CD4-positive, alpha-beta T cell (primary cell): ENCODE measurements around the gene VIT. TPM values are rescaled to one million over a fixed set of nuclear protein-coding genes. Genes with fewer than 3 reads are reported as not detected.

Experiments
- ATAC-seq: fragments of 200-7000 bp; cut with Tn5 transposase; one replicate; pipeline ENCODE4 v1.10.0; 2022; ENCODE audit warnings: mild to moderate bottlenecking; ENCODE audit not compliant: poor library complexity
- CTCF ChIA-PET: fragments of 350-600 bp; sonication (Branson Sonifier 250); formaldehyde crosslinking; loops from one replicate; lab custom pipeline; 2021; ENCODE audit warnings: antibody characterized with exemption, inconsistent platforms; lab: Charles Lee
- POLR2A ChIA-PET: fragments of 350-600 bp; sonication (Branson Sonifier 250); formaldehyde crosslinking; loops from one replicate; lab custom pipeline; 2021; ENCODE audit warnings: antibody characterized with exemption, inconsistent platforms; lab: Charles Lee
- DNase-seq, 14 experiments: peaks; one replicate each; pipeline ENCODE4 v3.0.0-alpha.2; 2013 to 2020; ENCODE audit warnings: mixed read lengths in 2 of 14
- H3K27ac ChIP-seq, 2 donors: one replicate each; pipeline versions ENCODE4 v1.5.1 to v1.7.0; 2013; ENCODE audit warnings: low read length in 2 of 2, low read depth in 1 of 2, mild to moderate bottlenecking in 1 of 2
- H3K27me3 ChIP-seq, 2 experiments: 1 replicate in 1 of 2; 2 replicates in 1 of 2; pipeline versions ENCODE4 v1.6.1 to v1.7.0; 2013; ENCODE audit warnings: low read length in 2 of 2, control low read depth in 1 of 2, mild to moderate bottlenecking in 1 of 2, moderate library complexity in 1 of 2; ENCODE audit not compliant: insufficient read depth in 2 of 2, control insufficient read depth in 1 of 2
- H3K36me3 ChIP-seq: one replicate; pipeline ENCODE4 v1.6.1; 2013; ENCODE audit warnings: low read length, control low read depth; ENCODE audit not compliant: insufficient read depth
- H3K4me1 ChIP-seq: one replicate; pipeline ENCODE4 v1.6.1; 2013; ENCODE audit warnings: low read length, control low read depth; ENCODE audit not compliant: insufficient read depth
- H3K4me3 ChIP-seq: one replicate; pipeline ENCODE4 v1.5.1; 2013; ENCODE audit warnings: mild to moderate bottlenecking, low read length, moderate library complexity
- H3K9me3 ChIP-seq, 2 experiments: 1 replicate in 1 of 2; 2 replicates in 1 of 2; pipeline versions ENCODE4 v1.6.1 to v1.7.0; 2013; ENCODE audit warnings: low read length in 2 of 2, mild to moderate bottlenecking in 2 of 2, control low read depth in 1 of 2, moderate library complexity in 1 of 2; ENCODE audit not compliant: control insufficient read depth in 1 of 2, insufficient read depth in 1 of 2
- H3K27ac Mint-ChIP-seq: one replicate; pipeline ENCODE4 v1.8.0; 2020; ENCODE audit warnings: mixed read lengths
- H3K27me3 Mint-ChIP-seq: one replicate; pipeline ENCODE4 v1.8.0; 2021; ENCODE audit warnings: mixed read lengths
- H3K36me3 Mint-ChIP-seq: one replicate; pipeline ENCODE4 v1.8.0; 2021; ENCODE audit warnings: low read depth, mixed read lengths
- H3K4me1 Mint-ChIP-seq: one replicate; pipeline ENCODE4 v1.8.0; 2021; ENCODE audit warnings: low read depth, mixed read lengths
- H3K4me3 Mint-ChIP-seq: one replicate; pipeline ENCODE4 v1.8.0; 2020; ENCODE audit warnings: mild to moderate bottlenecking, mixed read lengths
- H3K9me3 Mint-ChIP-seq: one replicate; pipeline ENCODE4 v1.8.0; 2020; ENCODE audit warnings: mixed read lengths
- intact Hi-C, 2 experiments: fragments of 100-400 bp; cut with DNase I in 1 of 2; cut with micrococcal nuclease in 1 of 2; formaldehyde crosslinking; loops; one replicate each; pipeline versions ENCODE4 v1.15.1 to v1.9.0; 2023 to 2025; cut with DNase I, micrococcal nuclease
- total RNA-seq, 174 experiments: library from RNA in 2 of 174; stranded (reverse) in 2 of 174; gene quantifications; one replicate each; pipeline ENCODE4 v1.2.3 and lab custom pipeline; 2021 to 2026
- TF ChIP-seq, protein P1 (sequence below): fragments of 200-600 bp; IDR thresholded peaks from one replicate; pipeline ENCODE4 v1.8.0; 2022; ENCODE audit warnings: antibody characterized with exemption, mild to moderate bottlenecking

The VIT gene
- total RNA-seq, 2 experiments from 2014 or later, result not detected

DNA sequence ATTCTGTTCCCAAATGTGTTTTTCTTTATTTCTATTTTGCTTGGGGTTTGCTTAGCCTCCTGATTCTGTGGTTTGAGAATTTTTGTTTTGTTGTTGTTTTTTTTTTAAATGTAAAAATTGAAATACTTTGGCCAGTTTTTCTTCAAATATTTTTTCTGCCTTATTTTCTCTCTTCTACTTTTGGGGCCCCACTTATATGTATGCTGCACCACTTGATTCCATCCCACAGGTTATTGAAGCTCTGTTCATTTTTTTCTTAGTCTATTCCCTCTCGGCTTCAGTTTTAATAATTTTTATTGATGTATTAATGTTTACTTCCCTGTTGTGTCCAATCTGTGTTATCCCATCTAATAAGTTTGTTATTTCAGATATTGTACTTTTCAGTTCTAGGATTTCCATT lies 17.7 kb upstream of the VIT start:
- H3K27me3 ChIP-seq, result peaks cover 0 to 10% of the 10 kb centered on the region in 2 experiments
- DNase-seq (no peak), ATAC-seq (no peak)
- Mint-ChIP-seq H3K9me3 (peaks cover 6% of the 10 kb centered on the region), H3K4me3 (no peak overlapping the region), H3K27ac (no peak overlapping the region), H3K36me3 (no peaks in the 10 kb centered on the region), H3K27me3 (peaks cover 24% of the 10 kb centered on the region), H3K4me1 (peaks cover 11% of the 10 kb centered on the region)
- H3K36me3 ChIP-seq, result no peaks in the 10 kb centered on the region
- H3K4me1 ChIP-seq, result no peaks in the 10 kb centered on the region
- no peak overlapping the region for H3K27ac ChIP-seq
- CTCF ChIA-PET, result no interaction called here
- no peak overlapping the region for H3K4me3 ChIP-seq
- POLR2A ChIA-PET, result no interaction called here
- H3K9me3 ChIP-seq, result peaks cover 6 to 15% of the 10 kb centered on the region in 2 experiments
- TF ChIP-seq, protein P1, sequence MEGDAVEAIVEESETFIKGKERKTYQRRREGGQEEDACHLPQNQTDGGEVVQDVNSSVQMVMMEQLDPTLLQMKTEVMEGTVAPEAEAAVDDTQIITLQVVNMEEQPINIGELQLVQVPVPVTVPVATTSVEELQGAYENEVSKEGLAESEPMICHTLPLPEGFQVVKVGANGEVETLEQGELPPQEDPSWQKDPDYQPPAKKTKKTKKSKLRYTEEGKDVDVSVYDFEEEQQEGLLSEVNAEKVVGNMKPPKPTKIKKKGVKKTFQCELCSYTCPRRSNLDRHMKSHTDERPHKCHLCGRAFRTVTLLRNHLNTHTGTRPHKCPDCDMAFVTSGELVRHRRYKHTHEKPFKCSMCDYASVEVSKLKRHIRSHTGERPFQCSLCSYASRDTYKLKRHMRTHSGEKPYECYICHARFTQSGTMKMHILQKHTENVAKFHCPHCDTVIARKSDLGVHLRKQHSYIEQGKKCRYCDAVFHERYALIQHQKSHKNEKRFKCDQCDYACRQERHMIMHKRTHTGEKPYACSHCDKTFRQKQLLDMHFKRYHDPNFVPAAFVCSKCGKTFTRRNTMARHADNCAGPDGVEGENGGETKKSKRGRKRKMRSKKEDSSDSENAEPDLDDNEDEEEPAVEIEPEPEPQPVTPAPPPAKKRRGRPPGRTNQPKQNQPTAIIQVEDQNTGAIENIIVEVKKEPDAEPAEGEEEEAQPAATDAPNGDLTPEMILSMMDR, result no peak
- intact Hi-C loops, result no loop called here

DNA sequence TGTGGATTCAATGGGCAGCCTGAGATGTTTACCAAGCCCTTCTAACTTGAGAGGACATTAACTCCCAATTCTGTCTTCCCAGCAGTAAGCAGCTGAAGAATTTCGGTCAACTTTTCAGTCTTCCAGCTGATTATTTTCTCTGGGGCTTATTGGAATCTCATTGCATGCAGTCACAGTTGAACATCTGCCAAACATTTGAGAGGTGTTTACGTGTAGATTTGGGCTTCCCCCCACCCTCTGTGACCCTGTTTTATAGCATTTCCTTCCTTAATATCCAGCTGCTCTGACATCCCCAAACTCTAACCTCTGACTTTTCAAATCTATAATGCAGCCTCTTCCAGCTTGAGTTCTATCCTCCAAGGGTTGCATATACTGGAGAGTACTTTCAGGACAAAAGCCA lies 16.5 kb upstream of the VIT start:
- peaks cover 11% of the 10 kb centered on the region for H3K4me1 Mint-ChIP-seq
- no peak for ATAC-seq
- no peaks in the 10 kb centered on the region for H3K36me3 ChIP-seq

DNA sequence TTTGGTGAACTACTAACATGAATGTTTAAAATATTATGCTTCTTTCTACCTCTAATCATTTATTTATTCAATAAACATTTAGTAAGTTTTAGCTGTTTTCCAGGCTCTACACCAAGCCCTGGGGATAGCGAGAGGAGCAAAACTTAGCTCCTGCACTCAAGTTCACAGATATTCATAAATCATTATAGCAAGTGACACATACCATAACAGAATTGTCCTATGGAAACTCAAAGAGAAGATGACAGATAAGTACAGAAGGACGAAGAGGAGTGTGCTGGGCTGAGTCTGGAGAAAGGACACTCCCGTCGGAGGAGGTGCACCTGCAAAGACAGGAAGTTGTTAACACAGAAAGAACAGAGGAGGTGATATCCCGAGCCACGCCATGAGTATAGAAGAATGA lies 13.9 kb upstream of the VIT start:
- intact Hi-C loops, result no loop called here
- Histone ChIP-seq H3K27ac (no peak overlapping the region), H3K4me3 (no peak overlapping the region), H3K9me3 (peaks cover 6 to 15% of the 10 kb centered on the region in 2 experiments), H3K27me3 (peaks cover 0 to 10% of the 10 kb centered on the region in 2 experiments), H3K4me1 (no peaks in the 10 kb centered on the region), H3K36me3 (no peaks in the 10 kb centered on the region)
- Mint-ChIP-seq H3K27me3 (peaks cover 22% of the 10 kb centered on the region), H3K4me1 (no peaks in the 10 kb centered on the region), H3K9me3 (peaks cover 6% of the 10 kb centered on the region), H3K4me3 (no peak overlapping the region), H3K36me3 (no peaks in the 10 kb centered on the region), H3K27ac (no peak overlapping the region)
- ATAC-seq (no peak), DNase-seq (no peak)
- TF ChIP-seq, protein P1, result no peak
- ChIA-PET CTCF (no interaction called here), POLR2A (no interaction called here)

More for the DNA sequence above, 16.5 kb upstream of the VIT start:
- Mint-ChIP-seq H3K36me3 (no peaks in the 10 kb centered on the region), H3K4me3 (no peak overlapping the region), H3K9me3 (peaks cover 6% of the 10 kb centered on the region), H3K27ac (no peak overlapping the region), H3K27me3 (peaks cover 18% of the 10 kb centered on the region)
- H3K4me1 ChIP-seq, result no peaks in the 10 kb centered on the region
- no peak for DNase-seq
- H3K27ac ChIP-seq, result no peak overlapping the region
- H3K27me3 ChIP-seq, result peaks cover 0 to 10% of the 10 kb centered on the region in 2 experiments
- TF ChIP-seq, protein P1, result no peak
- ChIA-PET POLR2A (no interaction called here), CTCF (no interaction called here)
- H3K9me3 ChIP-seq, result peaks cover 6 to 15% of the 10 kb centered on the region in 2 experiments
- intact Hi-C loops, result no loop called here
- H3K4me3 ChIP-seq, result no peak overlapping the region
